HepG2 (cell line): ENCODE measurements around the gene GABRR3. TPM values are rescaled to one million over a fixed set of nuclear protein-coding genes. Genes with fewer than 3 reads are reported as not detected.

Source experiments
- ATAC-seq: fragments of 200-7000 bp; cut with Tn5 transposase; 3 replicates; pipeline ENCODE4 v1.9.1; 2020; ENCODE audit warnings: mild to moderate bottlenecking, moderate library complexity
- BruUV-seq: library from RNA; stranded (reverse); fragments of 400-500 nt; replicated peaks from 2 replicates; lab custom pipeline; 2021; lab: Mats Ljungman, UMichigan
- CTCF ChIA-PET: fragments of 300-600 bp; formaldehyde crosslinking; extraction: SDS; loops from one replicate; lab custom pipeline; 2021; ENCODE audit warnings: low total read pairs, inconsistent platforms, low intra/inter-chr PET ratio; lab: Yijun Ruan, JAX
- POLR2A ChIA-PET: fragments of 350-600 bp; sonication (Branson Sonifier 250); formaldehyde crosslinking; loops from one replicate; lab custom pipeline; 2020; ENCODE audit warnings: antibody characterized with exemption, inconsistent platforms; lab: Yijun Ruan, JAX
- DNase-seq: peaks from one replicate; pipeline ENCODE4 v3.0.0-alpha.2; 2015; ENCODE audit warnings: low spot score
- FAIRE-seq: peaks from 3 replicates; lab custom pipeline; 2011; peaks lifted over from hg19 to GRCh38; lab: Jason Lieb, UNC
- H2AFZ ChIP-seq: one replicate; pipeline ENCODE4 v1.6.1; 2011; ENCODE audit warnings: low read length, inconsistent platforms
- H3K27ac ChIP-seq: fragments of 300-600 bp; 3 replicates; pipeline ENCODE4 v1.8.0; 2011; ENCODE audit warnings: mixed run types, mild to moderate bottlenecking, mixed read lengths, low read length, inconsistent platforms; ENCODE audit not compliant: insufficient read depth; ENCODE audit errors: extremely low read length
- H3K27me3 ChIP-seq, 2 experiments: fragments of 200-600 bp in 1 of 2; 2 replicates in 1 of 2; 3 replicates in 1 of 2; pipeline versions ENCODE4 v1.6.0 to v1.8.0; 2011; ENCODE audit warnings: low read length in 2 of 2, mild to moderate bottlenecking in 2 of 2, moderate library complexity in 2 of 2, inconsistent platforms in 1 of 2; ENCODE audit not compliant: insufficient read depth in 2 of 2, control insufficient read depth in 1 of 2
- H3K36me3 ChIP-seq, 2 experiments: fragments of 200-600 bp in 1 of 2; replicated peaks in 1 of 2; 2 replicates in 1 of 2; 3 replicates in 1 of 2; pipeline versions ENCODE4 v1.5.1 to v1.8.0; 2011; ENCODE audit warnings: low read length in 2 of 2, inconsistent platforms in 1 of 2; ENCODE audit not compliant: insufficient read depth in 2 of 2, control insufficient read depth in 1 of 2
- H3K4me1 ChIP-seq: 2 replicates; pipeline ENCODE4 v1.5.1; 2012; ENCODE audit warnings: low read length, inconsistent platforms; ENCODE audit not compliant: insufficient read depth
- H3K4me2 ChIP-seq: 2 replicates; pipeline ENCODE4 v1.6.0; 2011; ENCODE audit warnings: low read depth, low read length, inconsistent platforms
- H3K4me3 ChIP-seq, 3 experiments: fragments of 200-600 bp in 1 of 3; sonication (generic), shearing (Covaris generic) in 1 of 3; replicated peaks in 1 of 3; 2 replicates each; pipeline ENCODE4 v1.5.1; 2011 to 2016; ENCODE audit warnings: low read length in 3 of 3, inconsistent platforms in 2 of 3, low read depth in 2 of 3, mild to moderate bottlenecking in 2 of 3, control low read depth in 1 of 3, mixed read lengths in 1 of 3; ENCODE audit not compliant: insufficient read depth in 1 of 3
- H3K79me2 ChIP-seq: one replicate; pipeline ENCODE4 v1.6.1; 2011; ENCODE audit warnings: low read length, inconsistent platforms; ENCODE audit not compliant: insufficient read depth
- H3K9ac ChIP-seq: 2 replicates; pipeline ENCODE4 v1.6.0; 2011; ENCODE audit warnings: mild to moderate bottlenecking, low read depth, low read length, inconsistent platforms; ENCODE audit not compliant: insufficient read depth
- H3K9me3 ChIP-seq: 2 replicates; pipeline ENCODE4 v1.5.1; 2012; ENCODE audit warnings: mild to moderate bottlenecking, low read length
- H4K20me1 ChIP-seq: 2 replicates; pipeline ENCODE4 v1.6.0; 2011; ENCODE audit warnings: inconsistent platforms, mild to moderate bottlenecking, low read length, moderate library complexity; ENCODE audit not compliant: insufficient read depth
- MED8 ChIP-seq: sonication (generic); formaldehyde crosslinking; IDR thresholded peaks from 2 replicates; pipeline ENCODE4 v1.8.1; 2023; ENCODE audit warnings: mild to moderate bottlenecking, missing genetic modification reagents; ENCODE audit not compliant: insufficient replicate concordance
- WGBS: methylation state at CpG from one replicate; pipeline ENCODE4 v1.1.6; 2017; ENCODE audit warnings: low lambda C conversion rate; 5-methylcytosine and 5-hydroxymethylcytosine counted together
- in situ Hi-C: cut with HindIII; loops from 2 replicates; pipeline ENCODE4 v1.10.0; 2017; ENCODE audit warnings: low pct_unique_long_range_greater_than_20kb; ENCODE audit not compliant: extremely low pct_ligation_motif_present
- intact Hi-C: fragments of 100-400 bp; cut with micrococcal nuclease; formaldehyde crosslinking; loops from one replicate; pipeline ENCODE4 v1.10.0; 2022; ENCODE audit not compliant: unreplicated experiment
- polyA plus RNA-seq, 8 experiments: library from polyadenylated mRNA; depleted of rRNA in 3 of 8; stranded (reverse) in 7 of 8; unstranded in 1 of 8; fragments of >200 nt; fragmentation: Illumina TruSeq in 4 of 8; extraction: Trizol in 4 of 8; gene quantifications; 2 replicates each; pipeline versions ENCODE4 v1.2.1 to v1.2.3, GENCODE V29; 2011 to 2016; ENCODE audit warnings: low read depth in 4 of 8, missing spikeins in 1 of 8, mixed read lengths in 1 of 8; ENCODE audit not compliant: insufficient read depth in 1 of 8
- total RNA-seq, 5 experiments: library from RNA; depleted of rRNA; stranded (reverse); fragments of >200 nt; fragmentation: Illumina TruSeq; extraction: Trizol; gene quantifications; 2 replicates each; pipeline ENCODE4 v1.2.3, GENCODE V29; 2016; ENCODE audit warnings: low read depth in 1 of 5
- TF ChIP-seq, protein P1 (sequence below): sonication (generic); formaldehyde crosslinking; IDR thresholded peaks from 2 replicates; pipeline ENCODE4 v1.4.0; 2020; ENCODE audit warnings: missing genetic modification reagents, borderline replicate concordance
- TF ChIP-seq, protein P2 (sequence below): sonication (generic); formaldehyde crosslinking; IDR thresholded peaks from one replicate; pipeline ENCODE4 v1.5.1; 2020; ENCODE audit warnings: mild to moderate bottlenecking, missing genetic modification reagents; ENCODE audit errors: not compliant biosample characterization

Gene GABRR3
- total and polyA plus RNA-seq, 2 of the 13 experiments (the other 11 are each of a cell fraction or from before 2014, with no cell fraction given): 0.42 to 0.83 TPM

DNA sequence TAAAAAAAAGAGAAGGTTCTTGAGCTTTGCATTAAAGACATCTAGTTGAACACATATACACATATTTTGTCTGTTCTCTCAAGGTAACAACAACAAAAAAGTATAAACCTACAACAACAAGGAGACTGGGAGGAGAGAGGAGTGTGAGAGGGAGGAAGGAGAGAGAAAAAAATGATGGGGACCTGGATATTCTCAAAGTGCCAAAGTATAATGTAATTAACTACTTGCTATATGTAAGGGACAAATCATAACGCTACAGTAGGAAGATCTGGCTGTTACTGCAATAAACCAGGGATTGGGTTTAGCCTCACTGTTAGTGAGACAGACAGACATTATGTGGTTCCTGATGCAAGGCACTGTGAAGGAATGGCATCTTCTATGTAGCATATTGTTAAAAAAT is 14.2 kb upstream of the GABRR3 start (continued):
- TF ChIP-seq, protein P1, sequence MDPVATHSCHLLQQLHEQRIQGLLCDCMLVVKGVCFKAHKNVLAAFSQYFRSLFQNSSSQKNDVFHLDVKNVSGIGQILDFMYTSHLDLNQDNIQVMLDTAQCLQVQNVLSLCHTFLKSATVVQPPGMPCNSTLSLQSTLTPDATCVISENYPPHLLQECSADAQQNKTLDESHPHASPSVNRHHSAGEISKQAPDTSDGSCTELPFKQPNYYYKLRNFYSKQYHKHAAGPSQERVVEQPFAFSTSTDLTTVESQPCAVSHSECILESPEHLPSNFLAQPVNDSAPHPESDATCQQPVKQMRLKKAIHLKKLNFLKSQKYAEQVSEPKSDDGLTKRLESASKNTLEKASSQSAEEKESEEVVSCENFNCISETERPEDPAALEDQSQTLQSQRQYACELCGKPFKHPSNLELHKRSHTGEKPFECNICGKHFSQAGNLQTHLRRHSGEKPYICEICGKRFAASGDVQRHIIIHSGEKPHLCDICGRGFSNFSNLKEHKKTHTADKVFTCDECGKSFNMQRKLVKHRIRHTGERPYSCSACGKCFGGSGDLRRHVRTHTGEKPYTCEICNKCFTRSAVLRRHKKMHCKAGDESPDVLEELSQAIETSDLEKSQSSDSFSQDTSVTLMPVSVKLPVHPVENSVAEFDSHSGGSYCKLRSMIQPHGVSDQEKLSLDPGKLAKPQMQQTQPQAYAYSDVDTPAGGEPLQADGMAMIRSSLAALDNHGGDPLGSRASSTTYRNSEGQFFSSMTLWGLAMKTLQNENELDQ: no peak
- no peak for TF ChIP-seq MED8 (CRISPR knock-in tag)

DNA sequence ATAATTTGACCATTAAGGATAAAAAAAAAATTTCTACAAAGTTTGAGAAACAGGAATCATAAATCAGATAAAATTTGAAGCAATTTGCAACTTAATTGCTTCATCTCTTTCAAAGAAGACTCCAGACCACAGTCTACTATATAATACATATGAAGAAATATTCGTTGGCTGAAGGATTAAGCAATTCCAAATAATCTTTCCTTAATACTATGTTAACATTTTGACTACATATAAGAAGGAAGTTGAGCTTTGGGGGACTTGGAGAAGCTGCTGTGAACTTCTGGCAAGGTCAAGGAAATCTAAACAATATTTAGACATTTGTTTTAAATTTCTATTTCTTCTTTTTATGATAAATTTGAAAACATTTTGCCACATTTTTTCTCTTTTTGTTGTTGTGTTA is 13.5 kb upstream of the GABRR3 start:
- CTCF ChIA-PET: no interaction called here
- in situ Hi-C loops: loop anchor here (25.0 kb wide), 1 partner anchor 514 kb away; no protein-coding TSS in a partner anchor
- 3% methylated on average over 1 of the region's 1 CpG for WGBS
- no peaks in the 10 kb centered on the region for H3K79me2 ChIP-seq
- no peaks in the 10 kb centered on the region for H3K27me3 ChIP-seq
- FAIRE-seq: no peak
- H3K4me3 ChIP-seq: no peak overlapping the region
- no peak for ATAC-seq
- H4K20me1 ChIP-seq: no peaks in the 10 kb centered on the region
- POLR2A ChIA-PET: no interaction called here
- TF ChIP-seq, protein P2, sequence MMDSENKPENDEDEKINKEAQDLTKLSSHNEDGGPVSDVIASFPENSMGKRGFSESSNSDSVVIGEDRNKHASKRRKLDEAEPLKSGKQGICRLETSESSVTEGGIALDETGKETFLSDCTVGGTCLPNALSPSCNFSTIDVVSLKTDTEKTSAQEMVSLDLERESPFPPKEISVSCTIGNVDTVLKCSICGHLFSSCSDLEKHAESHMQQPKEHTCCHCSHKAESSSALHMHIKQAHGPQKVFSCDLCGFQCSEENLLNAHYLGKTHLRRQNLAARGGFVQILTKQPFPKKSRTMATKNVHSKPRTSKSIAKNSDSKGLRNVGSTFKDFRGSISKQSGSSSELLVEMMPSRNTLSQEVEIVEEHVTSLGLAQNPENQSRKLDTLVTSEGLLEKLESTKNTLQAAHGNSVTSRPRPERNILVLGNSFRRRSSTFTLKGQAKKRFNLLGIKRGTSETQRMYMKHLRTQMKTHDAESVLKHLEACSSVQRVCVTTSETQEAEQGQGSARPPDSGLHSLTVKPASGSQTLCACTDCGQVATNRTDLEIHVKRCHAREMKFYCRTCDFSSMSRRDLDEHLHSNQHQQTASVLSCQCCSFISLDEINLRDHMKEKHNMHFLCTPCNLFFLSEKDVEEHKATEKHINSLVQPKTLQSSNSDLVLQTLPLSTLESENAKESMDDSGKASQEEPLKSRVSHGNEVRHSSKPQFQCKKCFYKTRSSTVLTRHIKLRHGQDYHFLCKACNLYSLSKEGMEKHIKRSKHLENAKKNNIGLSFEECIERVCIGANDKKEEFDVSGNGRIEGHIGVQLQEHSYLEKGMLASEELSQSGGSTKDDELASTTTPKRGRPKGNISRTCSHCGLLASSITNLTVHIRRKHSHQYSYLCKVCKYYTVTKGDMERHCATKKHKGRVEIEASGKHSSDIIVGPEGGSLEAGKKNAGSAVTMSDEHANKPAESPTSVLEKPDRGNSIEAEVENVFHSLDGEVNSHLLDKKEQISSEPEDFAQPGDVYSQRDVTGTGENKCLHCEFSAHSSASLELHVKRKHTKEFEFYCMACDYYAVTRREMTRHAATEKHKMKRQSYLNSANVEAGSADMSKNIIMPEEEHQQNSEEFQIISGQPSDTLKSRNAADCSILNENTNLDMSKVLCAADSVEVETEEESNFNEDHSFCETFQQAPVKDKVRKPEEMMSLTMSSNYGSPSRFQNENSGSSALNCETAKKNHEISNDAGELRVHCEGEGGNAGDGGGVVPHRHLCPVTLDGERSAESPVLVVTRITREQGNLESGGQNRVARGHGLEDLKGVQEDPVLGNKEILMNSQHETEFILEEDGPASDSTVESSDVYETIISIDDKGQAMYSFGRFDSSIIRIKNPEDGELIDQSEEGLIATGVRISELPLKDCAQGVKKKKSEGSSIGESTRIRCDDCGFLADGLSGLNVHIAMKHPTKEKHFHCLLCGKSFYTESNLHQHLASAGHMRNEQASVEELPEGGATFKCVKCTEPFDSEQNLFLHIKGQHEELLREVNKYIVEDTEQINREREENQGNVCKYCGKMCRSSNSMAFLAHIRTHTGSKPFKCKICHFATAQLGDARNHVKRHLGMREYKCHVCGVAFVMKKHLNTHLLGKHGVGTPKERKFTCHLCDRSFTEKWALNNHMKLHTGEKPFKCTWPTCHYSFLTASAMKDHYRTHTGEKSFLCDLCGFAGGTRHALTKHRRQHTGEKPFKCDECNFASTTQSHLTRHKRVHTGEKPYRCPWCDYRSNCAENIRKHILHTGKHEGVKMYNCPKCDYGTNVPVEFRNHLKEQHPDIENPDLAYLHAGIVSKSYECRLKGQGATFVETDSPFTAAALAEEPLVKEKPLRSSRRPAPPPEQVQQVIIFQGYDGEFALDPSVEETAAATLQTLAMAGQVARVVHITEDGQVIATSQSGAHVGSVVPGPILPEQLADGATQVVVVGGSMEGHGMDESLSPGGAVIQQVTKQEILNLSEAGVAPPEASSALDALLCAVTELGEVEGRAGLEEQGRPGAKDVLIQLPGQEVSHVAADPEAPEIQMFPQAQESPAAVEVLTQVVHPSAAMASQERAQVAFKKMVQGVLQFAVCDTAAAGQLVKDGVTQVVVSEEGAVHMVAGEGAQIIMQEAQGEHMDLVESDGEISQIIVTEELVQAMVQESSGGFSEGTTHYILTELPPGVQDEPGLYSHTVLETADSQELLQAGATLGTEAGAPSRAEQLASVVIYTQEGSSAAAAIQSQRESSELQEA (CRISPR knock-in tag): no peak
- no peak overlapping the region for H3K9ac ChIP-seq
- H3K4me2 ChIP-seq: no peak overlapping the region
- DNase-seq: no peak
- intact Hi-C loops: no loop called here
- no peaks in the 10 kb centered on the region for H3K4me1 ChIP-seq
- H3K27ac ChIP-seq: no peak overlapping the region
- no peaks in the 10 kb centered on the region for H3K36me3 ChIP-seq
- no peaks in the 10 kb centered on the region for H3K9me3 ChIP-seq
- no TSS peak for BruUV-seq
- no peak overlapping the region for H2AFZ ChIP-seq
